ENCODE data around the gene LMO7. TPM values are rescaled to one million over a fixed set of nuclear protein-coding genes. Genes with fewer than 3 reads are reported as not detected.

The LMO7 gene
- total and polyA plus RNA-seq, 4 donors = 17.5 to 69.6 (median 38.2) TPM

DNA sequence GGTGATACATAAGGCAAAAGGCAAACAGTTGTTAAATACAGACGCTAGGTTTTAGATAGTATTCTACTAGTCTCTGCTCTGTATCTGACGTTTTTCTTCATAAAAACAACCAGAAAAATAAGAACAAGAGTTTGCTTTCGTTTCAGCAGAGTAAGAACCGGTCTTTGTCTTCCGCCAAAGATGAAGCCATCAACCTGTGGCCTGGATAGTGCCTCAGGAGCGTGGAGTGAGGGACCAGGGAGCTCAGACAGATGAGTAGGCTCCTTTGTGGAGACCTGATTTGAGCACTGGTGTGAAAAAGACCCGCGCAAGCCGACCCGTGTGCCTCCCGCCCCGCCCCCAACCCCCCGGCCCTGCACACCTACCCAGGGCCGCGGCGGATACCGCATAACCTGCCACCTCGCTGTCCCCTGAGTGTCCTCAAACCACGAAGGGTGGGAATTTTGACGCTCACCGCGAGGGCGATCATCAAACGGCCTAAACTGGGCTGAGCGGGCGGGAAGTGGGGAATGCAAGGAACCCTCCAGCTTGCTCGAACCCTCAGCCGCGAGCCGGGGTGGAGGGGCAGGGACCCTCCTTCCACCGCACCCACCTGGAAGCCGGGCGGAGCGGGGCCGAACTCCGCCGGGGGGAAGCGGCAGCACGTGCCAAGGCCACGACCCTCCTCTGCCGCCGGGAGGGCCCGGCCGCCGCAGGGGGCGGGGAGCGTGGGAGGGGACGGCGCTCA, 866 bp upstream of the LMO7 start:
- WGBS = 26% methylated on average over 49 of the region's 49 CpGs
- DNase-seq (ENCODE audit: low spot score) = no peak
- no peak overlapping the region for H3K9ac ChIP-seq (ENCODE audit: low read depth in 1 of 2, low read length in 2 of 2)

DNA sequence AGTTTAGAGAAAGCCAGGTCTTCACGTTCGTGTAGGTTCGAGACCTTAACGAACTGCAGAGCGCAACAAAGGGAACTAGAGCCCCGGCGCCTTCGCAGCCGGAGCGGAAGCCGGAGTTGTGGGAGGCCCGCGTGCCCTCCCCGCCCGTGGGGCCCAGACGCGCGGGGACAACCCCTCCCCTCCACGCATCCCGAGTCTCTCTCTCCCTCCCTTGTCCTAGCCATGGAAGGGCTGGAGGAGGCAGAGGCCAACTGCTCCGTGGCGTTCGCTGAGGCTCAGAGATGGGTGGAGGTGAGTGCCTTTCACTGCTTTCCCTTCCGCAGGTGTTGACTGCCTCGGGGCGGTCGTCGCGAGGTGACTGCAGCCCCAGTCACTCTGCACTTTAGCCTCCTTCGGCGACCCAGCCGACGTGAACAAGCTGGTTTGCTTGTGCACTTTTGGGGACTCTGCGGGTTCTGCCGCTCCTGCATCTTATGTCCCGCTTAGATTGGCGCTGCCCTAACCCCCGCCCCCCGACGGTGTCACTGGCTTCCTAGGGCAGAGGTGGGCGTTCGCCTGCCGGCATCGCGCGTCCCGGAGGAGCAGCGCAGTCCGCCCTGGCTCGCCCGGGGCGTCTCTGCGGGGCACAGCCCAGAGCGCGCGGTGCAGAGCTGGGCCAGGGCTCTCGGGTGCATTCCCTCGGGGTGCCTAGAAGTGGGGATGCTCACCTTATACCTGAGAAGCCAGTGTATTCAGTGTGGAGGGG, 478 bp downstream of the LMO7 start:
- H3K9ac ChIP-seq (ENCODE audit: low read depth in 1 of 2, low read length in 2 of 2) = no peak overlapping the region
- H3K4me3 ChIP-seq (ENCODE audit: low read depth in 1 of 3, low read length in 3 of 3) = peak overlapping the region; percentile 38 to 82 (median 64)
- no peaks in the 10 kb centered on the region for H3K36me3 ChIP-seq (ENCODE audit: control insufficient read depth in 4 of 4, insufficient read depth in 3 of 4, low read depth in 1 of 4, low read length in 3 of 4)
- DNase-seq (ENCODE audit: low spot score) = peak; percentile 36
- no peak for TF ChIP-seq RAD21 (IDR thresholded peaks at IDR 0.05)
- no peaks in the 10 kb centered on the region for H3K27me3 ChIP-seq (ENCODE audit: control insufficient read depth in 4 of 4, insufficient read depth in 4 of 4, low read length in 3 of 4)
- H3K4me1 ChIP-seq (ENCODE audit: control insufficient read depth in 4 of 4, insufficient read depth in 4 of 4, low read length in 3 of 4) = peaks cover 4 to 15% (median 12%) of the 10 kb centered on the region in 4 donors
- H3K27ac ChIP-seq (ENCODE audit: low read depth in 1 of 2, low read length in 2 of 2) = no peak overlapping the region
- H3K9me3 ChIP-seq (ENCODE audit: control insufficient read depth in 4 of 4, low read length in 3 of 4) = no peaks in the 10 kb centered on the region
- WGBS = 4% methylated on average over 58 of the region's 58 CpGs

More for the DNA sequence above, 866 bp upstream of the LMO7 start:
- Histone ChIP-seq H3K36me3 (ENCODE audit: control insufficient read depth in 4 of 4, insufficient read depth in 3 of 4, low read depth in 1 of 4, low read length in 3 of 4) (no peaks in the 10 kb centered on the region), H3K27ac (ENCODE audit: low read depth in 1 of 2, low read length in 2 of 2) (no peak overlapping the region), H3K27me3 (ENCODE audit: control insufficient read depth in 4 of 4, insufficient read depth in 4 of 4, low read length in 3 of 4) (no peaks in the 10 kb centered on the region), H3K4me3 (ENCODE audit: low read depth in 1 of 3, low read length in 3 of 3) (peak overlapping the region in 2 of 3 donors; percentile 42 to 82), H3K9me3 (ENCODE audit: control insufficient read depth in 4 of 4, low read length in 3 of 4) (no peaks in the 10 kb centered on the region), H3K4me1 (ENCODE audit: control insufficient read depth in 4 of 4, insufficient read depth in 4 of 4, low read length in 3 of 4) (peaks cover 4 to 15% (median 12%) of the 10 kb centered on the region in 4 donors)
- no peak for TF ChIP-seq RXRA (IDR thresholded peaks at IDR 0.05)
- TF ChIP-seq, protein P1, sequence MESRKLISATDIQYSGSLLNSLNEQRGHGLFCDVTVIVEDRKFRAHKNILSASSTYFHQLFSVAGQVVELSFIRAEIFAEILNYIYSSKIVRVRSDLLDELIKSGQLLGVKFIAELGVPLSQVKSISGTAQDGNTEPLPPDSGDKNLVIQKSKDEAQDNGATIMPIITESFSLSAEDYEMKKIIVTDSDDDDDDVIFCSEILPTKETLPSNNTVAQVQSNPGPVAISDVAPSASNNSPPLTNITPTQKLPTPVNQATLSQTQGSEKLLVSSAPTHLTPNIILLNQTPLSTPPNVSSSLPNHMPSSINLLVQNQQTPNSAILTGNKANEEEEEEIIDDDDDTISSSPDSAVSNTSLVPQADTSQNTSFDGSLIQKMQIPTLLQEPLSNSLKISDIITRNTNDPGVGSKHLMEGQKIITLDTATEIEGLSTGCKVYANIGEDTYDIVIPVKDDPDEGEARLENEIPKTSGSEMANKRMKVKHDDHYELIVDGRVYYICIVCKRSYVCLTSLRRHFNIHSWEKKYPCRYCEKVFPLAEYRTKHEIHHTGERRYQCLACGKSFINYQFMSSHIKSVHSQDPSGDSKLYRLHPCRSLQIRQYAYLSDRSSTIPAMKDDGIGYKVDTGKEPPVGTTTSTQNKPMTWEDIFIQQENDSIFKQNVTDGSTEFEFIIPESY (IDR thresholded peaks at IDR 0.05) = no peak
- TF ChIP-seq, protein P2, sequence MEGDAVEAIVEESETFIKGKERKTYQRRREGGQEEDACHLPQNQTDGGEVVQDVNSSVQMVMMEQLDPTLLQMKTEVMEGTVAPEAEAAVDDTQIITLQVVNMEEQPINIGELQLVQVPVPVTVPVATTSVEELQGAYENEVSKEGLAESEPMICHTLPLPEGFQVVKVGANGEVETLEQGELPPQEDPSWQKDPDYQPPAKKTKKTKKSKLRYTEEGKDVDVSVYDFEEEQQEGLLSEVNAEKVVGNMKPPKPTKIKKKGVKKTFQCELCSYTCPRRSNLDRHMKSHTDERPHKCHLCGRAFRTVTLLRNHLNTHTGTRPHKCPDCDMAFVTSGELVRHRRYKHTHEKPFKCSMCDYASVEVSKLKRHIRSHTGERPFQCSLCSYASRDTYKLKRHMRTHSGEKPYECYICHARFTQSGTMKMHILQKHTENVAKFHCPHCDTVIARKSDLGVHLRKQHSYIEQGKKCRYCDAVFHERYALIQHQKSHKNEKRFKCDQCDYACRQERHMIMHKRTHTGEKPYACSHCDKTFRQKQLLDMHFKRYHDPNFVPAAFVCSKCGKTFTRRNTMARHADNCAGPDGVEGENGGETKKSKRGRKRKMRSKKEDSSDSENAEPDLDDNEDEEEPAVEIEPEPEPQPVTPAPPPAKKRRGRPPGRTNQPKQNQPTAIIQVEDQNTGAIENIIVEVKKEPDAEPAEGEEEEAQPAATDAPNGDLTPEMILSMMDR (IDR thresholded peaks at IDR 0.05; ENCODE audit: low read depth, low read length, missing input control) = no peak
- no peak for TF ChIP-seq SP1 (IDR thresholded peaks at IDR 0.05)
- TF ChIP-seq RAD21 (IDR thresholded peaks at IDR 0.05) = no peak
- no peak for TF ChIP-seq TAF1 (conservative IDR thresholded peaks at IDR 0.05)
- no peak for TF ChIP-seq JUND (IDR thresholded peaks at IDR 0.05)
- no peak for TF ChIP-seq GABPA (IDR thresholded peaks at IDR 0.05 in 1 of 2, conservative IDR thresholded peaks at IDR 0.05 in 1 of 2)
- no peak for TF ChIP-seq MAX (IDR thresholded peaks at IDR 0.05)
- no peak for TF ChIP-seq HNF4A (conservative IDR thresholded peaks at IDR 0.05)

DNA sequence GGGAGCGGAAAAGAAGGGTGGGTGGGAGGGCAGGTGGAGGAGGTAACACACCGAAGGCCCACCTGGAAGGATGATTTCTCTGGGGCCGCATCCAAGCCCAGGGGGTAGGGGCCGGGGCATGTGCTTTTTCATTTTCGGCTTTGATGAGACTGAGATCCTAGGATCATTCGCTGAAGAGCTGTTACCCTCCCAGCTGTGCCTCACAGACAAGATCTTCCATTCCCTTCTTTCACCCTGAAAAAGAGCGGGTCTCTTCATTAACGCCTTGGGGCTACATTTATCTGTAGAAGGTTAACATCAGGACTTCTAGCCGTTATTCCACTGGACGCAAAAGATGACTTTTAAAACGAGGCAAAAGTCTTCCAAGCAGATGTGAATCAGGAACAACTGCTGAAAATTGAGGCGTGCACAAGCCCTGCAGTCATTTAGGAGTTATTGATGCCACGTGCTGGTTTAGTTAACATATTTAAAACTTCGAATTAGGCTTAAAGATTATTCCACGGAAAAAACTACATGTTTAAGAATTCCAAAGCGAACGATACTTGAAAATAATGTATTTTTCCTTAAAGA, 1.1 kb downstream of the LMO7 start:
- H3K9ac ChIP-seq (ENCODE audit: low read depth in 1 of 2, low read length in 2 of 2) = no peak overlapping the region
- H3K9me3 ChIP-seq (ENCODE audit: control insufficient read depth in 4 of 4, low read length in 3 of 4) = no peaks in the 10 kb centered on the region
- H3K4me1 ChIP-seq (ENCODE audit: control insufficient read depth in 4 of 4, insufficient read depth in 4 of 4, low read length in 3 of 4) = peaks cover 4 to 15% (median 12%) of the 10 kb centered on the region in 4 donors
- no peaks in the 10 kb centered on the region for H3K27me3 ChIP-seq (ENCODE audit: control insufficient read depth in 4 of 4, insufficient read depth in 4 of 4, low read length in 3 of 4)
- H3K4me3 ChIP-seq (ENCODE audit: low read depth in 1 of 3, low read length in 3 of 3) = peak overlapping the region in 1 of 3 donors; percentile 82
- no peaks in the 10 kb centered on the region for H3K36me3 ChIP-seq (ENCODE audit: control insufficient read depth in 4 of 4, insufficient read depth in 3 of 4, low read depth in 1 of 4, low read length in 3 of 4)
- no peak for DNase-seq (ENCODE audit: low spot score)
- no peak overlapping the region for H3K27ac ChIP-seq (ENCODE audit: low read depth in 1 of 2, low read length in 2 of 2)
- WGBS = 29% methylated on average over 17 of the region's 17 CpGs
- TF ChIP-seq HNF4A (conservative IDR thresholded peaks at IDR 0.05) (no peak), MAX (IDR thresholded peaks at IDR 0.05) (no peak), YY1 (IDR thresholded peaks at IDR 0.05) (no peak), RAD21 (IDR thresholded peaks at IDR 0.05) (no peak), TAF1 (conservative IDR thresholded peaks at IDR 0.05) (no peak), GABPA (IDR thresholded peaks at IDR 0.05 in 1 of 2, conservative IDR thresholded peaks at IDR 0.05 in 1 of 2) (no peak), EGR1 (IDR thresholded peaks at IDR 0.05; ENCODE audit: low read depth in 2 of 2) (no peak), SP1 (IDR thresholded peaks at IDR 0.05) (no peak)
- TF ChIP-seq, protein P2 (IDR thresholded peaks at IDR 0.05; ENCODE audit: low read depth, low read length, missing input control) = no peak
- TF ChIP-seq, protein P1 (IDR thresholded peaks at IDR 0.05) = no peak
